GM19043 (cell line): ENCODE measurements around the gene CMTM5.
"Not testable (repeated sequence)": the region's sequence is repeated elsewhere in the genome, so short reads cannot be mapped to it uniquely, and the experiment has no call there.

Experiments
- ATAC-seq: cut with Tn5 transposase; IDR thresholded peaks from one replicate; pipeline ENCODE4 v1.9.1; 2021; ENCODE audit warnings: low read depth; ENCODE audit not compliant: unreplicated experiment

CMTM5 gene

DNA sequence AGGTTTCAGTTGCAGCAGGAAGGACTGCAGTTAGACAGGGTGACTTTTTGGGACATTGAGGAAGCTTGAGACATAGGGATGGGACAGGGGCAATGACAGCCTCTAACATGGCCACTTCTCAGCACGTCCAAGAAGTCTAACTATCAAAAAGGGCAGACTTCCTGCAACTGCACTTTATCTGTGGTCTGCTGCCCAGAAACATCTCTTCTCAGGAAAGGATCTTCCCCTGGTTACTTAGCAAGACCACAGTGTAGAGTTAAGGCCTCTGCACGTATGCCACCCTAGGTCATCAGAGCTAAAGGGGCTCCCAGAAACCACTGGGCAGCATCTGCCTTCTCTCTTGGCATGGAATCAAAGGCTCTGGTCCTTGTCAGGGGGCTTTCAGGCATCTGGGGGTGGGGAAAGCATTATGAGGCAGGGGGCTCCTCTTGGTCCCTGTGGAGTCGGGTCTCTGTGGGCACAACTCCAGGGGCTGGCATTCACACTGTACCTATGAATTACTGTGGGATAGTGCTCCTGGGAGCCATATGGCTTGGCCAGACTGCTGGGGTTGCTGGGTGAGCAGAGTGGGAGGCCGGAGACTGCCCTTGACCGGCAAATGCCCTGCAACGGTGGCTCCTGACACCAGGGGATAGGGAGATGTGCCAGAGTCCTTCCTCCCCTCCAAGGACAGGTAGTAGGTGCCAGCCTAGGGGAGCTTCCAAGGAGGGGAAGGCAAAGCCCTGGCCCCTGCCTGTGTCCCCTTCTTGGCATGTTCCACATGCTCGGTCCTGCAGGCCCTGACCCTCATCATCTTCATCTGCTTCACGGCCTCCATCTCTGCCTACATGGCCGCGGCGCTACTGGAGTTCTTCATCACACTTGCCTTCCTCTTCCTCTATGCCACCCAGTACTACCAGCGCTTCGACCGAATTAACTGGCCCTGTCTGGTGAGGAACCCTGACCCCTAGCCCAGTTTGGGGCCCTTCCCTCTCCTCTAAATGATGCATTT is 1.0 kb downstream of the CMTM5 start:
- no peak for ATAC-seq

GRCh38 chr14:23378612-23379220 is 1.9 kb downstream of the CMTM5 start:
- no peak for ATAC-seq

GRCh38 chr14:23379366-23380196 is 2.7 kb downstream of the CMTM5 start:
- no peak for ATAC-seq

GRCh38 chr14:23380197-23380914 is 3.5 kb downstream of the CMTM5 start:
- ATAC-seq = no peak

DNA sequence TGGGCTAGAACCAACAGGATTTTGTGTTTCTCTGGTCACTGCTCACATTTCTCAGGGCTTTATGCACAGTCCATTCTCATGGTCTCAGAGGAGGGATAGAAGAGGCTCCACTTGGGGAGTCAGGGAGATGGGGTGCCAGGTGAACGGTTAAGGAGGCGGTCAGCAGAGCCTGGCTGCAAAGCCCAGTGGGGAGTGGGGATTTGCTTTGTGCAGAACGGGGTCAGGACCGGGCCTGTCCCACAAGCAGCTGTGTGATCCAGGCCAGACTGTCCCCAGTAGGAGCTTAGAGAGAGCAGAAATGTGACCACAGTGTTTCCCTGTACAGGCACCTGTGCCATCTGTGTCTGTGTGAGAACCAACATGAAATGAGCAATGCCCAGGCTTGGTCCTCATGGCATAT is 4.1 kb downstream of the CMTM5 start:
- ATAC-seq = no peak

GRCh38 chr14:23381871-23382270 is 5.0 kb downstream of the CMTM5 start:
- ATAC-seq = no peak

DNA sequence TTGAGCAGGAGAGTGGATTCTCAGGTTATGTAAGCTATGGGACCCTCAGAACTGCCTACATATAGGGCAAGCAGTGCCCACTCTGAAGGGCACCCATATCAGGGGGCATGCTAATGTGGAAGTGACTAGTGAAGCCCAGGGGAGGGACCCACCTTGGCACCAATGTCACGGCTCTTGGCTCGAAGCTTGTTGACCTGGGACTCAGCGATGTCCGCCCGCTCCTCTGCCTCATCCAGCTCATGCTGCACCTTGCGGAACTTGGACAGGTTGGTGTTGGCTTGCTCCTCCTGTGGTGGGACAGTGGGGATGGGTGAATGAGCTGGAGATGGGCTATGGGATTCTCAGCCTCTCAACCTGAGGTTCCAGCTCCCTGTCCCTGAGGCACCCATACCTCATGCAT is 5.4 kb downstream of the CMTM5 start:
- ATAC-seq = no peak

- ATAC-seq = no peak
Observed at GRCh38 chr14:23382731-23383440, 6.0 kb downstream of the CMTM5 start.

DNA sequence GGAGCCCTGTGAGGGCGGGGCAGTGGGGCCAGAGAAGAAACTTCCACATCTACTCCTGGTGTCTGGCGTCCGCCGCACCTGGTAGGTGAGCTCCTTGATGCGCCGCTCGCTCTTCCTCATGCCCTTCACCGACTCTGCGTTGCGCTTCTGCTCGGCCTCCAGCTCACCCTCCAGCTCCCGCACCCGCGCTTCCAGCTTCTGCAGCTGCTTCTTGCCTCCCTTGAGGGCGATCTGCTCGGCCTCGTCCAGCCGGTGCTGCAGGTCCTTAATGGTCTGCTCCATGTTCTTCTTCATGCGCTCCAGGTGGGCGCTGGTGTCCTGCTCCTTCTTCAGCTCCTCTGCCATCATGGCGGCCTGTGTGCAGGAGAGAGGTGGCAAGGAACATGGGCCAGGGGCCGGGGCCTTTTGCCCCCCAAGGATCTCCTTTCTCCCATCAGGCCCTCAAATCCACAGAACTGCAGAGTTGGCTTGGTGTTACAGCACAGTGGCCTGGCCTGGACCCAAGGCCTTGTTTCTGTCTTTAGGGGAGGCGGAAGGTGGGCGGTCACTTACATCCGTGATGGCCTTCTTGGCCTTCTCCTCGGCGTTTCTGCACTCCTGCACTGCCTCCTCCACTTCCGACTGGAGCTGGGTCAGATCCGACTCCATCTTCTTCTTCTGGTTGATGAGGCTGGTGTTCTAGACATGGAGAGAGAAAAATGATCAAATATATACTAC is 7.7 kb downstream of the CMTM5 start:
- no peak for ATAC-seq

GRCh38 chr14:23385244-23385641 is 8.4 kb downstream of the CMTM5 start:
- ATAC-seq = no peak

DNA sequence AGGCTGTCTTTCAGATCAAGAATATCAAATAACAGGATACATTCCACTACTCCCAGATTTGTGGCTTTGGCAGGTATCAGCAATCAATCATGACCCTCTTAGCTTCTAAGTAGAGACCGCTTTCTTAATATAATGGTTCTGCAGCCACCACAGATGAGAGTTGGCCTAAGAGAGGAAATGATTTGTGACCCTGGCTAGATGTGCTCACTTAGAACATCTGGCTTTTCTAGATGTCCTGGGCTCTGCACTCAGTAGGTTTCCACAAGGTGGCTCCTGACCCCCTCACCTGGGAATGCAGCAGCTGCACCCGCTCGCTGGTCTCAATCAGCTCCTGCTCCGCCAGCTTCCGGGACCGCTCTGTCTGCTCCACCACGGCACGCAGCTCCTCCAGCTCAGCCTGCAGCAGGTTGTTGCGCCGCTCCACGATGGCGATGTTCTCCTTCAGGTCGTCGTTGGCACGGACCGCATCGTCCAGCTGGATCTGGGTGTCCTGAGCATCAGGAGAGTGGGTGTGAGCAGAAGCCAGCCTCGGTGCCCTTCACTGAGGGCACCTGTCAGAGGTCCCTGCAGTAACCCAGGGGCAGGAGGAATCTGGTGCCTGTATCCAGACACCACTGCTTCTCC is 8.9 kb downstream of the CMTM5 start:
- ATAC-seq = no peak

GRCh38 chr14:23386266-23386657 is 9.4 kb downstream of the CMTM5 start:
- not testable (repeated sequence) for ATAC-seq

DNA sequence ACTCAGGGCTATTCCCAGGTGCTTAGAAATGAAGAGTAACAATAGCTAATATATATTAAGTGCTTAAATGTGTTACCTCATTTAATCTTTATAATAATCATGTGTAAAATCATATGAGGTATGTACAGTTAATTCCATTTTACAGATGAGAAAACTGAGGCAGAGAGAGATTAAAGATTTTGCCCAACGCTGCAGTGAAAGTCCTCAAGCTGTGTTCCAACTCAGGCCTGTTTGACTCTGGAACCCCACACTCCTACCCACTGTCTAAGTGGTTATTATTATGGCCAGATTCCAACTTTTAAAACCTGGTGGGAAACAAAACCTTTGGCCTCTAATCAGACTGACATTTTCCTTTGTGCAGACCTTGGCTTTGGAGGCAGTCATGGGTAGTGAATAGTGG is 10.2 kb downstream of the CMTM5 start:
- no peak for ATAC-seq

DNA sequence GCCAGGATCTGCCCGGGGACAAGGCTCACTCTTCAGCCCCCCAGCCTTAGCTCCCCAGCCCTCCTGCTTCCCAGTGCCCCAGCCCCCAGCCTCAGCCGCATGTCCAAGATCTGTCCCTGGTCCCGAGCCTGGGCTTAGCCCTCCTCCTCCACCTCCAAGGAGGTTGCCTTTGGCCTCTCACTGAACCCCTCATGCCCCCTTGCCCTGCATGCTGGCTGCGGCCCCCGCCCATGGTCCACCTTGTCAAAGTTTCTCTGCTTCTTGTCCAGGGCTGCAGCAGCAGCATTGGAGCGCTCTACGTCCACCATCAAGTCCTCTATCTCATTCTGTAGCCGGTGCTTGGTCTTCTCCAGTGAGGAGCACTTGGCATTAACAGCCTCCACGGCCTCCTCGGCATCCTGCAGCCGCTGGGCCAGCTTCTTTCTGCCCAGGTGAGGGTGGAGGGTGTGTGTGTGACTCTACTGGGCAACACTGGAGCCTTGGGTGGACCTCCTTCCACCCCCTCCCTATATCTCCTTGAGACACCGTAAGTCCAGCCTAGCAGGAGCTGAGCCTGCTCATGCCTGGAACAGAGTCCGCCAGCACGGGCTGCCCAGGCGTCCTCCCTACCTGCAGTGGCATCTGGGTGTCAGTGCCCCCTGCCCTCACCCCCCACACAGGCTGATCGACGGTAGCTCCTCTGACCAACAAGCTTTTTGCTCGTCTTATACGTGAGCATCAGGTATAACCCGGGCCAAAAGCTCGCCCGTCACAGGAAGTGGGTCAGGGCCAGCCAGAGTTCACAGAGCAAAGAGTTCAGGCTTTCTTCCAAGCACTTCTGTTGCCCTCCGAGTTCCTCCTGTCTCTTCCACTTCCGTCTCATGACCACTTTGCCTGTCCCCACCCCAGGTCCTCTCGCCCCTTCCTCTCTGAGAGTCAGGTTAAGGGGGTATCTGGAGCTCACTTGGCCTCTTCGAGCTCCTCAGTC is 11.4 kb downstream of the CMTM5 start:
- ATAC-seq = no peak

DNA sequence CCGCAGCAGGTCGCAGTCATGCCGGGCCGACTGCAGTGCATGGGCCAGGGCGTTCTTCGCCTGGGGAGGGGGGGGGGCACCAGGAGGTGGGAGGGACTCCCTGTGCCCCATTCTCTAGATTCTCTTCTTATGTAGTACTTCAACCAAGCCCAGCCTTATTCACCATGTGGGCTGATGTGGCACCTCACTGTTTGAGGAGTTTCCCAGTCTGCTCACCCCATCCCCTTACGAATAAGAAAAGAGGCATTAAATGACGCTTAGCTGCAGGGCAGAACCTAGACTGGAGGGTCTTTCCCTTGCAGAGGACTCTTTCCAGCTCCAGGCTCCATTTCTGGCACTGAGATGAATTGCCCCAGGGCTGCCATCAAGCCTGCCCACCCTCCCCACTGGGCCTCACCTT is 12.2 kb downstream of the CMTM5 start:
- ATAC-seq = no peak

DNA sequence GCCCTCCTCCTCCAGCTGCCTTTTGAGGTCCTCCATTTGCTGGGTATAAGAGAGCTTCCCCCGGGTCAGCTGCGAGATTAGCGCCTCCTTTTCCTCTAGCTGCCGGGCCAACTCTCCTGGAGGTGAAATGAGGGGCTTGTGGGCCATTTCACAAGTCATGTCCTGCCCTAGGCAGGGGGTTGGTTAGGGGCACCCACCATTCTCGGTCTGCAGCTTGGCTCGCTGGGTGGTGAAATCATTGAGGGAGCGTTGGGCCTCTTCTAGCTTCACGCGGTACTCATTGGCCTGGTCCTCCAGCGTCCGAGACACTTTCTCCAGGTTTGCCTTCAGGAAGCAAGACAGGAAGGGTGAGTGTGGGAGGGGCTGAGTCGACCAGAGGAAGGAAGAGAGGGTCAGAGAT is 12.6 kb downstream of the CMTM5 start:
- no peak for ATAC-seq

DNA sequence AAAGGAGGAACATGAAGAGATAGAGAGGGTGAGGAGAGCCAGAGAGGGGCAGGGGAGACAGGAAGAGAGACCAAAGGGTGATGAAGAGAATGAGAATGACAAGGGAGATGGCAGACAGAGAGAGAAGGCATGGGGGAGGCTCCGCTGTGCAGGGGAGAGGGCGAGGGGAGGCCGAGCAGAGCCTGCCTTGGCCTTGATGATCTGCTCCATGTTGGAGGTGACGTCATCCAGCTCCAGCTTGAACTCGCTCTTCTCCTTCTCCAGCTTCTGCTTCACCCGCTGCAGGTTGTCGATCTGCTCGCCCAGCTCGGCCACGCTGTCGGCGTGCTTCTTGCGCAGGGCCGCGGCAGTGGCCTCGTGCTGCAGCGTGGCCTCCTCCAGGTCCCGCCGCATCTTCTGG is 13.0 kb downstream of the CMTM5 start:
- ATAC-seq = not testable (repeated sequence)

GRCh38 chr14:23392613-23393012 is 15.8 kb downstream of the CMTM5 start:
- ATAC-seq = no peak
